Lower leg skin (tissue), 3 donors: Measurements from ENCODE around the gene LDLRAP1.

Source experiments
- CTCF ChIP-seq, 3 donors: fragments of 450-650 bp; IDR thresholded peaks; one replicate each; pipeline ENCODE4 v1.5.1; 2016; ENCODE audit warnings: antibody characterized with exemption in 3 of 3, mild to moderate bottlenecking in 3 of 3, moderate library complexity in 2 of 3
- POLR2A ChIP-seq, 2 donors: fragments of 450-650 bp; IDR thresholded peaks; one replicate each; pipeline ENCODE4 v1.6.1; 2016 to 2017; ENCODE audit warnings: antibody characterized with exemption in 2 of 2, mild to moderate bottlenecking in 1 of 2, moderate library complexity in 1 of 2

- TF ChIP-seq CTCF (IDR thresholded peaks at IDR 0.05) (no peak), POLR2A (IDR thresholded peaks at IDR 0.05) (no peak)
These were observed 67.6 kb downstream of the LDLRAP1 start for GRCh38 chr1:25610822-25611630.
